Thyroid gland (tissue), 4 donors: ENCODE data around the gene ATRNL1.

Source experiments
- POLR2A ChIP-seq, 2 donors: fragments of 450-650 bp; IDR thresholded peaks; one replicate each; pipeline ENCODE4 v1.6.1; 2017; ENCODE audit warnings: antibody characterized with exemption in 2 of 2, mild to moderate bottlenecking in 2 of 2, moderate library complexity in 1 of 2
- TF ChIP-seq, protein P1 (sequence below), 6 experiments: fragments of 200-600 bp in 3 of 6; fragments of 450-650 bp in 3 of 6; sonication (generic) in 3 of 6; IDR thresholded peaks; one replicate each; pipeline ENCODE4 v1.5.1; 2016 to 2019; ENCODE audit warnings: antibody characterized with exemption in 6 of 6, mild to moderate bottlenecking in 2 of 6, inconsistent platforms in 1 of 6, moderate library complexity in 1 of 6

DNA sequence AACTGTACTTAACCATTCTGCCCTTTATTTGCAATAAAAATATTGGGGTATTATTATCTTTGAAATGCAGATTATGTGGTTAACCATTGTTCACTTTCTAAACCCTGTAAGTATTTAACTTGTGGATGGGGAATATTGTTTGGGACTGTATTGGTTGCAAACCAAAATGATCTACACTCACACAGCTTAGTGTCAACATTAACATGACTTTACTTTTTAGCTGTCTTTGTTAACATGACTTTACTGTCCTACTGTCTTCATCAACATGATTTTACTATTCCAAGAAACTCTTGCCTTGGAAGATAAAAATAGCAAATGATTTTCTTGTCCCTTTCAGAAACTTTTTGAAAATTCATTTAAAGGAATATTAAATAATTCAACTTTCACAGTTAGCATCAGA is 708.3 kb downstream of the ATRNL1 start:
- no peak for TF ChIP-seq POLR2A (IDR thresholded peaks at IDR 0.05)
- TF ChIP-seq, protein P1, sequence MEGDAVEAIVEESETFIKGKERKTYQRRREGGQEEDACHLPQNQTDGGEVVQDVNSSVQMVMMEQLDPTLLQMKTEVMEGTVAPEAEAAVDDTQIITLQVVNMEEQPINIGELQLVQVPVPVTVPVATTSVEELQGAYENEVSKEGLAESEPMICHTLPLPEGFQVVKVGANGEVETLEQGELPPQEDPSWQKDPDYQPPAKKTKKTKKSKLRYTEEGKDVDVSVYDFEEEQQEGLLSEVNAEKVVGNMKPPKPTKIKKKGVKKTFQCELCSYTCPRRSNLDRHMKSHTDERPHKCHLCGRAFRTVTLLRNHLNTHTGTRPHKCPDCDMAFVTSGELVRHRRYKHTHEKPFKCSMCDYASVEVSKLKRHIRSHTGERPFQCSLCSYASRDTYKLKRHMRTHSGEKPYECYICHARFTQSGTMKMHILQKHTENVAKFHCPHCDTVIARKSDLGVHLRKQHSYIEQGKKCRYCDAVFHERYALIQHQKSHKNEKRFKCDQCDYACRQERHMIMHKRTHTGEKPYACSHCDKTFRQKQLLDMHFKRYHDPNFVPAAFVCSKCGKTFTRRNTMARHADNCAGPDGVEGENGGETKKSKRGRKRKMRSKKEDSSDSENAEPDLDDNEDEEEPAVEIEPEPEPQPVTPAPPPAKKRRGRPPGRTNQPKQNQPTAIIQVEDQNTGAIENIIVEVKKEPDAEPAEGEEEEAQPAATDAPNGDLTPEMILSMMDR (IDR thresholded peaks at IDR 0.05): no peak
